ENCODE measurements around the gene GPC6.

Gene GPC6

DNA sequence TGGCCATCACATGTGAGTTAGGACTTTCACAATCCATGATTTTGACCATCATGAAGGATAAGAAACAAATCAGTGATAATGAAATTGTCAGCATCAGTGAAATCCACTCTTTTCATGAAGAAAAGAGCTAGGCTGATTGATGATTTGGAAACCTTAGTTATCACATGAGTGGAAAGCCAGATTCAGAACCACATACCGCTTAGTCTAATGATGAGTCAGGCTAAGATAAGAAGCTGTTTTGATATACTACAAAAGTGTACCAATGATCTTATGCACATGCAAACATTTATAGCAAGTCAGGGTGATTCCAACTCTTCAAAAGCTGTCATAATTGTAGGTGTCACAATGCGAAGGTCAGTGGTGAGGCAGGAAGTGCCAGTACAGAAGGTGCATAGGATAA lies 519.3 kb downstream of the GPC6 start:
- Histone ChIP-seq H4K91ac (ENCODE audit: low read length) (no peak overlapping the region), H3K9me3 (ENCODE audit: control insufficient read depth, low read length) (no peaks in the 10 kb centered on the region), H3K9ac (ENCODE audit: low read length) (no peak overlapping the region), H3K27me3 (ENCODE audit: control insufficient read depth in 1 of 2, insufficient read depth in 1 of 2, low read length in 2 of 2) (no peaks in the 10 kb centered on the region), H3K14ac (ENCODE audit: low read length in 2 of 2) (no peak overlapping the region), H2BK5ac (ENCODE audit: low read depth, low read length, poor library complexity, severe bottlenecking) (no peak overlapping the region), H2BK120ac (ENCODE audit: low read depth, low read length) (no peak overlapping the region), H3K36me3 (ENCODE audit: control insufficient read depth in 1 of 2, insufficient read depth in 2 of 2, low read depth in 1 of 2, low read length in 2 of 2) (no peaks in the 10 kb centered on the region), H3K4ac (ENCODE audit: low read depth in 1 of 2, low read length in 2 of 2) (no peak overlapping the region), H2BK15ac (ENCODE audit: low read depth, poor library complexity, severe bottlenecking) (no peak overlapping the region), H4K8ac (ENCODE audit: low read length) (no peak overlapping the region), H3K4me2 (ENCODE audit: low read length, poor library complexity, severe bottlenecking) (no peak overlapping the region), H3K18ac (ENCODE audit: low read depth in 1 of 2, low read length in 2 of 2) (no peak overlapping the region), H3K23ac (ENCODE audit: low read length in 2 of 2) (no peak overlapping the region), H3K4me1 (ENCODE audit: control insufficient read depth, insufficient read depth, low read depth, low read length) (no peaks in the 10 kb centered on the region), H3K4me3 (ENCODE audit: insufficient read depth in 1 of 2, low read depth in 1 of 2, low read length in 2 of 2) (no peak overlapping the region), H2AK5ac (ENCODE audit: low read length, severe bottlenecking) (no peak overlapping the region), H3K27ac (ENCODE audit: low read length, poor library complexity, severe bottlenecking) (no peak overlapping the region), H2AFZ (ENCODE audit: low read depth, low read length) (no peak overlapping the region), H2BK12ac (ENCODE audit: low read length in 2 of 2) (no peak overlapping the region), H3K79me1 (replicated peaks; ENCODE audit: low read length, poor library complexity, severe bottlenecking) (no peaks in the 10 kb centered on the region)
- 60% methylated on average over 1 of the region's 2 CpGs for WGBS
- DNase-seq = no peak

DNA sequence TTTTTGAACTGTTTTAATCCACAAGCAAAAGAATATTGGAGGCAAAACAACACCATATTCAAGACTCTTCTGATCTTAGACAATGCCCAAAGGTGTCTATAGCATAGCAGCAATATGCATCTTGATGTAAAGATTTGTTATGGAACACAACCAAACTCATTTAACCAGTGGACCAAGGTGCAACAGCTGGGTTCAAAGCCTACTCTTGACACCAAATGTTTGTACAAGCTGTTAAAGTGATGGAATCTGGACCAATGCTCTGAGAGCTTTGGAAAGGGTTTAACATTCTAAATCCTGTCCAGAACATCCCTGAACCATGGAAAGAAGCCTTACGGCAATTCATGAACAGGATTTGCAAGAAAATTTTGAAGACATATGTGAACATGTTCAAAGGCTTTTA lies 520.0 kb downstream of the GPC6 start:
- Histone ChIP-seq H3K4me1 (ENCODE audit: control insufficient read depth, insufficient read depth, low read depth, low read length) (no peaks in the 10 kb centered on the region), H2BK5ac (ENCODE audit: low read depth, low read length, poor library complexity, severe bottlenecking) (no peak overlapping the region), H3K18ac (ENCODE audit: low read depth in 1 of 2, low read length in 2 of 2) (no peak overlapping the region), H2BK15ac (ENCODE audit: low read depth, poor library complexity, severe bottlenecking) (no peak overlapping the region), H3K27ac (ENCODE audit: low read length, poor library complexity, severe bottlenecking) (no peak overlapping the region), H3K9ac (ENCODE audit: low read length) (no peak overlapping the region), H3K4me3 (ENCODE audit: insufficient read depth in 1 of 2, low read depth in 1 of 2, low read length in 2 of 2) (no peak overlapping the region), H4K91ac (ENCODE audit: low read length) (no peak overlapping the region), H3K79me1 (replicated peaks; ENCODE audit: low read length, poor library complexity, severe bottlenecking) (no peaks in the 10 kb centered on the region), H3K14ac (ENCODE audit: low read length in 2 of 2) (no peak overlapping the region), H3K27me3 (ENCODE audit: control insufficient read depth in 1 of 2, insufficient read depth in 1 of 2, low read length in 2 of 2) (no peaks in the 10 kb centered on the region), H2BK12ac (ENCODE audit: low read length in 2 of 2) (no peak overlapping the region), H3K23ac (ENCODE audit: low read length in 2 of 2) (no peak overlapping the region), H3K4me2 (ENCODE audit: low read length, poor library complexity, severe bottlenecking) (no peak overlapping the region), H4K8ac (ENCODE audit: low read length) (no peak overlapping the region), H3K9me3 (ENCODE audit: control insufficient read depth, low read length) (no peaks in the 10 kb centered on the region), H2BK120ac (ENCODE audit: low read depth, low read length) (no peak overlapping the region), H3K4ac (ENCODE audit: low read depth in 1 of 2, low read length in 2 of 2) (no peak overlapping the region), H2AFZ (ENCODE audit: low read depth, low read length) (no peak overlapping the region), H3K36me3 (ENCODE audit: control insufficient read depth in 1 of 2, insufficient read depth in 2 of 2, low read depth in 1 of 2, low read length in 2 of 2) (no peaks in the 10 kb centered on the region), H2AK5ac (ENCODE audit: low read length, severe bottlenecking) (no peak overlapping the region)
- no CpG with 5 or more reads among the region's 1 CpG for WGBS
- no peak for DNase-seq

DNA sequence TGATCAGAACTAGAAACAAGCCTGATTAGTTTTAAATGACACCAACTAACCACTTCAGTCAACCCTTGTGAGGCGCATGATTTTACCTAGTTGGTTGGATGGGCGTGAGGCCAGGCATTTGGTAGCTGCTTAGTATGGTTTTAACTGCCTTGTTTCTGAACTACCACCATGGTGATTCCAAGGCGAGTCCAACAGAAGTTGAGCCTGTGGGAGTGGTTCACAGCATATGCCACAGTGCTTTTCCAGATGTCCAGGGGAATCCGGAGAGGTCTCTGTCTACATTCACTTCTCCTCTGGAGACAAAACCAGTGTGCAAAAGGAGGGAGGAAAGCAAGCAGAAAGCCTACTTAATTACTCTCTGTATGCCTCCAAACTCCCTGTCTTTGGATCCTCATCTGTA lies 524.1 kb downstream of the GPC6 start:
- Histone ChIP-seq H3K23ac (ENCODE audit: low read length in 2 of 2) (no peak overlapping the region), H3K14ac (ENCODE audit: low read length in 2 of 2) (no peak overlapping the region), H3K4me1 (ENCODE audit: control insufficient read depth, insufficient read depth, low read depth, low read length) (no peaks in the 10 kb centered on the region), H4K8ac (ENCODE audit: low read length) (no peak overlapping the region), H3K79me1 (replicated peaks; ENCODE audit: low read length, poor library complexity, severe bottlenecking) (no peaks in the 10 kb centered on the region), H3K9me3 (ENCODE audit: control insufficient read depth, low read length) (no peaks in the 10 kb centered on the region), H2BK15ac (ENCODE audit: low read depth, poor library complexity, severe bottlenecking) (no peak overlapping the region), H3K27me3 (ENCODE audit: control insufficient read depth in 1 of 2, insufficient read depth in 1 of 2, low read length in 2 of 2) (no peaks in the 10 kb centered on the region), H3K18ac (ENCODE audit: low read depth in 1 of 2, low read length in 2 of 2) (no peak overlapping the region), H2AK5ac (ENCODE audit: low read length, severe bottlenecking) (no peak overlapping the region), H3K4ac (ENCODE audit: low read depth in 1 of 2, low read length in 2 of 2) (peak overlapping the region in 1 of 2 experiments; percentile 15), H3K9ac (ENCODE audit: low read length) (no peak overlapping the region), H2BK5ac (ENCODE audit: low read depth, low read length, poor library complexity, severe bottlenecking) (no peak overlapping the region), H3K4me3 (ENCODE audit: insufficient read depth in 1 of 2, low read depth in 1 of 2, low read length in 2 of 2) (no peak overlapping the region), H3K27ac (ENCODE audit: low read length, poor library complexity, severe bottlenecking) (no peak overlapping the region), H3K4me2 (ENCODE audit: low read length, poor library complexity, severe bottlenecking) (no peak overlapping the region), H2AFZ (ENCODE audit: low read depth, low read length) (no peak overlapping the region), H3K36me3 (ENCODE audit: control insufficient read depth in 1 of 2, insufficient read depth in 2 of 2, low read depth in 1 of 2, low read length in 2 of 2) (no peaks in the 10 kb centered on the region), H4K91ac (ENCODE audit: low read length) (no peak overlapping the region), H2BK12ac (ENCODE audit: low read length in 2 of 2) (peak overlapping the region in 1 of 2 experiments; percentile 64), H2BK120ac (ENCODE audit: low read depth, low read length) (no peak overlapping the region)
- DNase-seq = no peak
- WGBS = 97% methylated on average over 4 of the region's 4 CpGs

DNA sequence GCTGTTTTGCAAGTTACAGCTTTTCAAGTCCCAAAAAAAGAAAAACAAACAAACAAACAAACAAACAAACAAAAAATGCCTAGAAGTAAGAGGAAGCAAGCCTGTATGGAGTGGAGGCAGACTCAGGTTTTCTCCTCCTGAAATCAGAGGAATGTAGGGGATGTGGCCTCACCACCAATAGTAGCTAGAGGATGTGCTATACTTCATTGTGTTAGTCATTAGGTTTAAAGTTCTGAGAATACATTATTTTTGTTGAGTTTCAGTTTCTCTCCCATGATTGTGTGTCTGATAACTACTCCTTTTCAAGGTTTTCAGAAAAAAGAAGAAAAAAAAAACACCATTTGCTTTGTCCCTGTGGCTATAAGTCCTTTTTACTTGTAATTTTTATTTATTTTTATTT lies 524.5 kb downstream of the GPC6 start:
- Histone ChIP-seq H3K36me3 (ENCODE audit: control insufficient read depth in 1 of 2, insufficient read depth in 2 of 2, low read depth in 1 of 2, low read length in 2 of 2) (no peaks in the 10 kb centered on the region), H3K4me2 (ENCODE audit: low read length, poor library complexity, severe bottlenecking) (no peak overlapping the region), H2BK15ac (ENCODE audit: low read depth, poor library complexity, severe bottlenecking) (no peak overlapping the region), H3K79me1 (replicated peaks; ENCODE audit: low read length, poor library complexity, severe bottlenecking) (no peaks in the 10 kb centered on the region), H2BK12ac (ENCODE audit: low read length in 2 of 2) (no peak overlapping the region), H3K18ac (ENCODE audit: low read depth in 1 of 2, low read length in 2 of 2) (no peak overlapping the region), H3K9ac (ENCODE audit: low read length) (no peak overlapping the region), H3K9me3 (ENCODE audit: control insufficient read depth, low read length) (no peaks in the 10 kb centered on the region), H3K27ac (ENCODE audit: low read length, poor library complexity, severe bottlenecking) (no peak overlapping the region), H3K4ac (ENCODE audit: low read depth in 1 of 2, low read length in 2 of 2) (no peak overlapping the region), H3K14ac (ENCODE audit: low read length in 2 of 2) (no peak overlapping the region), H4K8ac (ENCODE audit: low read length) (no peak overlapping the region), H3K23ac (ENCODE audit: low read length in 2 of 2) (no peak overlapping the region), H2BK5ac (ENCODE audit: low read depth, low read length, poor library complexity, severe bottlenecking) (no peak overlapping the region), H2AFZ (ENCODE audit: low read depth, low read length) (no peak overlapping the region), H3K4me1 (ENCODE audit: control insufficient read depth, insufficient read depth, low read depth, low read length) (no peaks in the 10 kb centered on the region), H3K27me3 (ENCODE audit: control insufficient read depth in 1 of 2, insufficient read depth in 1 of 2, low read length in 2 of 2) (no peaks in the 10 kb centered on the region), H2BK120ac (ENCODE audit: low read depth, low read length) (no peak overlapping the region), H2AK5ac (ENCODE audit: low read length, severe bottlenecking) (no peak overlapping the region), H4K91ac (ENCODE audit: low read length) (no peak overlapping the region), H3K4me3 (ENCODE audit: insufficient read depth in 1 of 2, low read depth in 1 of 2, low read length in 2 of 2) (no peak overlapping the region)
- DNase-seq = no peak

Measured in mesenchymal stem cell (in vitro differentiated cells and primary cell).